GM04504 (cell line): ENCODE data around the gene GMFB.
"Not testable (repeated sequence)": the region's sequence is repeated elsewhere in the genome, so short reads cannot be mapped to it uniquely, and the experiment has no call there.

Source experiments
- DNase-seq: peaks from one replicate; pipeline ENCODE4 v3.0.0-alpha.2; 2012; ENCODE audit warnings: low read depth

GMFB gene

GRCh38 chr14:54458536-54458935 lies 30.2 kb downstream of the GMFB start:
- not testable (repeated sequence) for DNase-seq

- no peak for DNase-seq
Observed at GRCh38 chr14:54457609-54457996, 31.2 kb downstream of the GMFB start.

DNA sequence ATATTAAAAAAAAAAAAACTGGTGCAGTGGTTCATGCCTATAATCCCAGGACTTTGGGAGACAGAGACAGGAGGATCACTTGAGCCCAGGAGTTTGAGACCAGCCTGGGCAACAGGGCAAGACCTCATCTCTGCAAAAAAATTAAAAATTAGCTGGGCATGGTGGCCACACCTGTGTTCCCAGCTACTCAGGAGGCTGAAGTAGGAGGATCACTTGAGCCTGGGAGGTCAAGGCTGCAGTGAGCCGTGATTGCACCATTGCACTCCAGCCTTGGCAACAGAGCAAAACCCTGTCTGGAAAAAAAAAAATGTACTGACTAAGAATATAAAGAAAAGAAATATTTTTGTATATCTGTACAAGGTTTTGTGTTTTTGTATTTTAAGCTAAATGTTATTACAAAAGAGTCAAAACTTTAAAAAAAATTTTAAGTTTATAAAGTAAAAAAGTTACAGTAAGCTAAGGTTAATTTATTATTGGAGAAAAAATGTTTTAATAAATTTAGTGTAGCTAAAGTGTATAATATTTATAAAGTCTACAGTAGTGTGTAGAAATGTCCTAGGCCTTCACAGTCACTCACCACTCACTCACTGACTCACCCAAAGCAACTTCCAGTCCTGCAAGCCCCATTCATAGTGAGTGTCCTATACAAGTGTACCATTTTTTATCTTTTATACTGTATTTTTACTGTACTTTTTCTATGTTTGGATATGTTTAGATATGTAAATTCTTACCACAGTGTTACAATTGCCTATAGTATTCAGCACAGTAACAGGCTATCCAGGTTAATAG lies 31.8 kb downstream of the GMFB start:
- DNase-seq: not testable (repeated sequence)

DNA sequence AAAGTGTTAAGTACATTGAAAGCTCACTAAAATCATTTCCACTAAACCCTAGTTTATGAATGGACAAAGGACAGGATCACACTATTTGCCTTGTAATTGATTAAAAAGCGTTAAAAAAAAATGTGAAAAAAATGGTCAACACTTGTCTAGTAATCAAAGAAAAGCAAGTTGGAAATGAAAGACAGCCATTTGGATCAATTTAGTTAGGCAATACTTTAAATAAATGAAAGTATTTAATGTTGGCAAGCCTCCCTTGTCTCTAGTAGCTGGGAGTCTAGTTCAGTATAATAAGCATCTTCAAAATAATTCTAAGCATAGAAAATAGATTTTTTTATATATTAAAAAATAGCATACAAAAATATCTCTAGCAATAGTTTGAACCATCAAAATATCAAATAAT lies 33.4 kb downstream of the GMFB start:
- DNase-seq: no peak

- not testable (repeated sequence) for DNase-seq
Observed at GRCh38 chr14:54453990-54454389, 34.8 kb downstream of the GMFB start.

DNA sequence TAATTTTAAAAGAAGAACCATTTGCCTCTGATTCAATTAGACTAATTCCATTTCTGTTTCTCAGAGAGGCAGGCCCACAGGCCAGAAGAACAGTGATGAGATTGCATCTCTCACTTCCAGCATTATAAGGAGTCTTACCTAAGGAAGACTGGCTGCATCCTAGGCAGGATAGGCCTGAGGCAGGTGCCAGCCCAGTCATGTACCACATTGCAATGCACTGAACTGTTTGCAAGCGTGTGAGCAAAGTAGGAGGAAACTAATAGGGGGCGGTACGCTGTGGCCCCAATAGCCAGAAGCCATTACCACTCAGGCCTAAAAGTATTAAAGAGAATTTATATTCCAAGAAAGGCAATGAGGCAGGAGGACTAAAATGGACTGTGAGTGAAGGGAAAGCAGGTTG lies 35.5 kb downstream of the GMFB start:
- DNase-seq: no peak

DNA sequence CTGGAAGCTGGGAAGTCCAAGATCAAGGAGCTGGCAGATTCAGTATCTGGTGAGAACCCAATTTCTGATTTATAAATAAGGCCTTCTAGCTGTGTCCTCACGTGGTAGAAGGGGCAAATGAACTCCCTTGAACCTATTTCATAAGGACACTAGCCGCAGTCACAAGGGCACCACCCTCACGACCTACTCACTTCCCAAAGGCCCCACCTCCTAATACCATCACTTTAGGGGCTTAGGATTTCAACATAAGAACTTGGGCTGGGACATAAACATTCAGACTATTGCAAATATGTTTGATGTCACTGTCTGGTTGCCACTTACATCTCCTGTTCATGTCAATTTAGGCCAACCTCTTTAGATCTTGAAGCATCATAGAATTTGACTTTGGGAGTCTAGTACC lies 36.8 kb downstream of the GMFB start:
- no peak for DNase-seq

DNA sequence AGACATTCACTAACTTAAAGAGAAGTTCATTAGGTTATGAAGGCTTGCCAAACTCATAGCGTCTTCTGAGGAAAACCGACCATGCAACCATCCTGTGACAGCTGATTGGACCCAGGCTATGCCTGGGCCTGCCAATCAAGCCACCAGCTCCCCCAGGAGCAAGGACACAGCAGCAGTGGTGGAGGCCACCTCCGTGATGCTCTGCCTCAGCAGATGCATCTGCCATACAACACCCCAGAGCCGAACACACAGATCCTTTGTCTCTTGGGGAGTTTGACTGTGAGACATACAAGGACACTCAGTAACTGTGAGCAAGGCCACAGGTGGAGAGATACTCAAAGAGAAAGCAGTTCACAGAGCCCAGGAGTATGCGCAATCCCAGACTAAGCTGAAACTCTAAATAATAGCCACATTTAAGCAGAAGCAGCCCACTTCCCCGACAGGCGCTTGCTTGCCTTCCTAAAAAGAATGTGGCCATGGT lies 37.6 kb downstream of the GMFB start:
- no peak for DNase-seq

- peak; percentile 48 for DNase-seq
Observed at GRCh38 chr14:54450535-54450934, 38.2 kb downstream of the GMFB start.

- no peak for DNase-seq
Observed at GRCh38 chr14:54447231-54447692, 41.5 kb downstream of the GMFB start.

DNA sequence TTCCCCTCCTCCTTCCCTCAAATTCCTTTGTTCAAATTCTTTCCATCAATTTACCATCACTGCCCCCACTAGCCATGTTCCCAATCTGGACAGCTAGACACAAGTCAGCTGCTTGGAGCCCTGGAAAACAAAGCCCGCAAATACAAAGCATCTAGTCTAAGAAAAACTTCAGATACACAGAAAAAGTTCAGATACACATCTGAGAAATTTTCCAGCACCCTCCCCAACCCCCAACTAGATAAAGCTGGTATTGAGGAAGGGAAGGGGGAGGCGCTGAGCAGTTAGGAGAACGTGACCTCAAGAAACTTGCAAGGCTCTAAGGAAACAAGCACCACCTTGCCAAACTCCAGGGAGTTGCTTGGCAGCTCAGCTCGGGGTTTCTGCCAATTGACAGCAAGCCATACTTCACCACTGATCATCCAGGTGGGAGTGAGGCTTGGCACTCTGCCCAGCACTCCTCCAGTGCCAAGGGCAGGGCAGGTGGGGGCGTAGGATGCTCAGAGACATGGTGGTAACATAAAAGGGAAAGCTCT lies 42.6 kb downstream of the GMFB start:
- DNase-seq: no peak

GRCh38 chr14:54444681-54445080 lies 44.1 kb downstream of the GMFB start:
- DNase-seq: no peak

DNA sequence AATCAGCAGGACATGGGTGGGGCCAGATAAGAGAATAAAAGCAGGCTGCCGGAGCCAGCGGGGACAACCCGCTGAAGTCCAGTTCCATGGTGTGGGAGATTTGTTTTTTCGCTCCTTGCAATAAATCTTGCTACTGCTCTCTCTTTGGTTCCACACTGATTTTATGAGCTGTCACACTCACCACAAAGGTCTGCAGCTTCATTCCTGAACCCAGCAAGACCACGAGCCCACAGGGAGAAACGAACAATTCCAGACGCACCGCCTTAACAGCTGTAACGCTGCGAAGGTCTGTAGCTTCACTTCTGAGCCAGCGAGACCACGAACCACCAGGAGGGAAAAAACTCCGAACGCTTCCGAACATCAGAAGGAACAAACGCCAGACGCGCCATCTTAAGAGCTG lies 44.8 kb downstream of the GMFB start:
- DNase-seq: no peak

- DNase-seq: not testable (repeated sequence)
Observed at GRCh38 chr14:54442961-54443360, 45.8 kb downstream of the GMFB start.

- DNase-seq: peak; percentile 82
Observed at GRCh38 chr14:54440873-54441868, 47.6 kb downstream of the GMFB start, which contains the start of gene CNIH1. CNIH1 (minus strand) TSS chr14:54441374; CDS start chr14:54441327, 47 bp downstream.

GRCh38 chr14:54440476-54440872 lies 48.3 kb downstream of the GMFB start:
- DNase-seq: no peak

GRCh38 chr14:54440037-54440436 lies 48.7 kb downstream of the GMFB start:
- no peak for DNase-seq

- DNase-seq: no peak
Observed at GRCh38 chr14:54438703-54439102, 50.1 kb downstream of the GMFB start.

- DNase-seq: not testable (repeated sequence)
Observed at GRCh38 chr14:54437954-54438353, 50.8 kb downstream of the GMFB start.

- DNase-seq: no peak
Observed at GRCh38 chr14:54435500-54435981, 53.2 kb downstream of the GMFB start.

- no peak for DNase-seq
Observed at GRCh38 chr14:54428527-54428926, 60.3 kb downstream of the GMFB start.

GRCh38 chr14:54427871-54428270 lies 60.9 kb downstream of the GMFB start:
- DNase-seq: no peak
